ENCODE data around the gene STMN3.
"Not testable (repeated sequence)": the region's sequence is repeated elsewhere in the genome, so short reads cannot be mapped to it uniquely, and the experiment has no call there.

The STMN3 gene

GRCh38 chr20:63633732-63634131, 19.5 kb downstream of the STMN3 start:
- Histone ChIP-seq H2AFZ (ENCODE audit: low read depth, low read length, severe bottlenecking) (no peak overlapping the region), H3K79me2 (ENCODE audit: insufficient read depth, low read length) (no peaks in the 10 kb centered on the region), H3F3A (ENCODE audit: insufficient read depth) (0 out of 2 replicates have a peak, but pooled peaks cover 1% of the 10 kb centered on the region), H4K20me1 (ENCODE audit: low read depth, low read length) (no peaks in the 10 kb centered on the region), H3K4me2 (ENCODE audit: low read depth, low read length, poor library complexity, severe bottlenecking) (no peak overlapping the region), H3K36me3 (ENCODE audit: low read length) (no peaks in the 10 kb centered on the region), H3K27ac (ENCODE audit: low read depth, low read length) (no peak overlapping the region), H3K9me2 (replicated peaks; ENCODE audit: insufficient read depth, low read length) (no peaks in the 10 kb centered on the region), H3K9ac (ENCODE audit: low read length) (no peak overlapping the region), H3K9me3 (ENCODE audit: insufficient read depth, low read length) (no peaks in the 10 kb centered on the region), H3K27me3 (ENCODE audit: low read length) (no peaks in the 10 kb centered on the region), H3K4me3 (ENCODE audit: insufficient read depth, low read length, poor library complexity, severe bottlenecking) (no peak overlapping the region)
- no peak for TF ChIP-seq EZH2phosphoT487 (conservative IDR thresholded peaks at IDR 0.05; ENCODE audit: low read length)
- TF ChIP-seq, protein P1, sequence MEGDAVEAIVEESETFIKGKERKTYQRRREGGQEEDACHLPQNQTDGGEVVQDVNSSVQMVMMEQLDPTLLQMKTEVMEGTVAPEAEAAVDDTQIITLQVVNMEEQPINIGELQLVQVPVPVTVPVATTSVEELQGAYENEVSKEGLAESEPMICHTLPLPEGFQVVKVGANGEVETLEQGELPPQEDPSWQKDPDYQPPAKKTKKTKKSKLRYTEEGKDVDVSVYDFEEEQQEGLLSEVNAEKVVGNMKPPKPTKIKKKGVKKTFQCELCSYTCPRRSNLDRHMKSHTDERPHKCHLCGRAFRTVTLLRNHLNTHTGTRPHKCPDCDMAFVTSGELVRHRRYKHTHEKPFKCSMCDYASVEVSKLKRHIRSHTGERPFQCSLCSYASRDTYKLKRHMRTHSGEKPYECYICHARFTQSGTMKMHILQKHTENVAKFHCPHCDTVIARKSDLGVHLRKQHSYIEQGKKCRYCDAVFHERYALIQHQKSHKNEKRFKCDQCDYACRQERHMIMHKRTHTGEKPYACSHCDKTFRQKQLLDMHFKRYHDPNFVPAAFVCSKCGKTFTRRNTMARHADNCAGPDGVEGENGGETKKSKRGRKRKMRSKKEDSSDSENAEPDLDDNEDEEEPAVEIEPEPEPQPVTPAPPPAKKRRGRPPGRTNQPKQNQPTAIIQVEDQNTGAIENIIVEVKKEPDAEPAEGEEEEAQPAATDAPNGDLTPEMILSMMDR (IDR thresholded peaks at IDR 0.05; ENCODE audit: insufficient read depth, low read length, poor library complexity, severe bottlenecking) = no peak

- not testable (repeated sequence) for H3K27ac ChIP-seq (ENCODE audit: low read depth, low read length); H3K4me3 ChIP-seq (ENCODE audit: insufficient read depth, low read length, poor library complexity, severe bottlenecking); H3F3A ChIP-seq (ENCODE audit: insufficient read depth); H3K36me3 ChIP-seq (ENCODE audit: low read length); H2AFZ ChIP-seq (ENCODE audit: low read depth, low read length, severe bottlenecking); H3K4me2 ChIP-seq (ENCODE audit: low read depth, low read length, poor library complexity, severe bottlenecking); H3K9me3 ChIP-seq (ENCODE audit: insufficient read depth, low read length); H4K20me1 ChIP-seq (ENCODE audit: low read depth, low read length); H3K9ac ChIP-seq (ENCODE audit: low read length); H3K9me2 ChIP-seq (replicated peaks; ENCODE audit: insufficient read depth, low read length); H3K27me3 ChIP-seq (ENCODE audit: low read length); H3K79me2 ChIP-seq (ENCODE audit: insufficient read depth, low read length)
Measured at GRCh38 chr20:63631426-63631825, 21.8 kb downstream of the STMN3 start.

DNA sequence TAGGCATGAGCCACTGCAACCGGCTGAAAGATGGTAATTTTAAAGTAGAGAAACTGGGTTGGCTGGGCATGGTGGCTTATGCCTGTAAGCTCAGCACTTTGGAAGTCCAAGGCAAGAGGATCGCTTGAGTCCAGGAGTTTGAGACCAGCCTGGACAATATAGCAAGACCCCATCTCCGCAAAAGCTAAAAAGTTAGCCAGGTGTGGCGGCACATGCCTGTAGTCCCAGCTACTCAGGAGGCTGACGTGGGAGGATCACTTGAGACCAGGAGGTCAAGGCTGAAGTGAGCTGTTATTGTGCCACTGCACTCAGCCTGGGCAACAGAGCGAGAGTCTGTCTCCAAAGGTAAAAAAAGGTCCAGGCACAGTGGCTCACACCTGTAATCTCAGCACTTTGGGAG, 22.3 kb downstream of the STMN3 start:
- H3K9ac ChIP-seq (ENCODE audit: low read length); H3F3A ChIP-seq (ENCODE audit: insufficient read depth); H4K20me1 ChIP-seq (ENCODE audit: low read depth, low read length); H3K27me3 ChIP-seq (ENCODE audit: low read length); H3K27ac ChIP-seq (ENCODE audit: low read depth, low read length); H2AFZ ChIP-seq (ENCODE audit: low read depth, low read length, severe bottlenecking); H3K36me3 ChIP-seq (ENCODE audit: low read length); H3K4me2 ChIP-seq (ENCODE audit: low read depth, low read length, poor library complexity, severe bottlenecking); H3K9me3 ChIP-seq (ENCODE audit: insufficient read depth, low read length); H3K9me2 ChIP-seq (replicated peaks; ENCODE audit: insufficient read depth, low read length); H3K4me3 ChIP-seq (ENCODE audit: insufficient read depth, low read length, poor library complexity, severe bottlenecking): not testable (repeated sequence)
- peaks cover 12% of the 10 kb centered on the region for H3K79me2 ChIP-seq (ENCODE audit: insufficient read depth, low read length)

GRCh38 chr20:63628246-63628975, 24.8 kb downstream of the STMN3 start:
- no peaks in the 10 kb centered on the region for H3K36me3 ChIP-seq (ENCODE audit: low read length)
- peak overlapping the region; percentile 33 for H2AFZ ChIP-seq (ENCODE audit: low read depth, low read length, severe bottlenecking)
- no peaks in the 10 kb centered on the region for H3K9me2 ChIP-seq (replicated peaks; ENCODE audit: insufficient read depth, low read length)
- H3K4me3 ChIP-seq (ENCODE audit: insufficient read depth, low read length, poor library complexity, severe bottlenecking) = peak overlapping the region; percentile 100
- peak overlapping the region; percentile 99 for H3K9ac ChIP-seq (ENCODE audit: low read length)
- H3K79me2 ChIP-seq (ENCODE audit: insufficient read depth, low read length) = peaks cover 23% of the 10 kb centered on the region
- H3K27me3 ChIP-seq (ENCODE audit: low read length) = no peaks in the 10 kb centered on the region
- H4K20me1 ChIP-seq (ENCODE audit: low read depth, low read length) = no peaks in the 10 kb centered on the region
- H3K9me3 ChIP-seq (ENCODE audit: insufficient read depth, low read length) = no peaks in the 10 kb centered on the region
- peak overlapping the region; percentile 74 for H3K4me2 ChIP-seq (ENCODE audit: low read depth, low read length, poor library complexity, severe bottlenecking)
- no peak overlapping the region for H3K27ac ChIP-seq (ENCODE audit: low read depth, low read length)
- H3F3A ChIP-seq (ENCODE audit: insufficient read depth) = peaks cover 17% of the 10 kb centered on the region; the same call in 1 of the 2 replicates
- TF ChIP-seq, protein P1 (IDR thresholded peaks at IDR 0.05; ENCODE audit: insufficient read depth, low read length, poor library complexity, severe bottlenecking) = no peak
- no peak for TF ChIP-seq EZH2phosphoT487 (conservative IDR thresholded peaks at IDR 0.05; ENCODE audit: low read length)
